Measurements from ENCODE around the gene LAMA2. TPM values are rescaled to one million over a fixed set of nuclear protein-coding genes. Genes with fewer than 3 reads are reported as not detected.

Gene LAMA2
- total and polyA plus RNA-seq, 2 of the 8 experiments (the other 6 are each of a cell fraction or from before 2014, with no cell fraction given), result 1.3 to 3.8 TPM

DNA sequence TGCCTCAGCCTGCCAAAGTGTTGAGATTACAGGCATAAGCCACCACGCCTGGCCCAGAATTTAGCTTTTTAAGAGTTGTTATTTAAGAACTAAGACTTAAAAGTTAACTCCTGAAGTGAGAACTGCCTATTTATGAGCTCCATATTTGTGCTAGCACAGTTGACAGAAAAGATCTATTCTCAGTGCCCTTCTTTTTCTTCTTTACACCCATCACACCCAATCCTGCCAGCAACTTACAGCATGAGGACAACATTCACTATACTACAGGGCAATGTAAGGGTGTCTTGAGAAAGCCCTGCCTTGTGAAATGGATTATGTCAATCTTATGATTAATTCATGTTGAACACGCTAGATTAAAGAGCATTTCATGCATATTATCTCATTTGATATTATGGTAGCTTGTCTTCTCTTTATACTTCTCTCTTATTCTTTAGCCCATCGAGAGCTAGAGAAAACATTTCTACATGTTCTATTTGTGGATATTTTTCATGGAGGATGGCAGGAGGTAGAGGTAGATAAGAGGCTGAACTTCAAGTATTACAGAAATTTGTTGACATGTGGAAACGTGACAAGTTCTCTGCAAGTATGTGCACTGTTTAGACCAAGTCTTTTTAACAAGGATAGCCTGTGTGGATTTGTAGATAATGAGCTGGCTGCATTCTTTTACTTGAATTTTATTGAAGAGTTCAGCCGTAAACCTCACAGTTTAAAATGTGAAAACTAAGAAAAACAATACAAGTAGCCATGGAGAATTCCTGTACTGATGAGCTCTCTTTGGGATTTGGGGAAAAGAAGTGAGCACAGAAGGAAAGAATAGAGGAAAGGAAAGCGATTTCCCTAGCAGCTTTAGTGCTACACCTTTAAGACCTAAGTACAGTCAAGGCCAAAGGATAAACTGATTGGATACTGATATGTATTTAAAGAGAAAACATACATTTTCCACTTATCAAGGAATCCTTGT, 614.8 kb downstream of the LAMA2 start:
- Histone ChIP-seq H2BK120ac (replicated peaks; ENCODE audit: low read depth, low read length) (no peak overlapping the region), H3K4me2 (ENCODE audit: insufficient read depth in 1 of 2, low read depth in 2 of 2, low read length in 2 of 2) (no peak overlapping the region), H3K27ac (ENCODE audit: low read depth, low read length) (no peak overlapping the region), H3K14ac (ENCODE audit: insufficient read length) (no peak overlapping the region), H4K8ac (ENCODE audit: extremely low read depth, insufficient read depth, low read length) (no peak overlapping the region), H3K9me3 (ENCODE audit: insufficient read depth in 2 of 2, low read depth in 1 of 2, low read length in 1 of 2) (no peaks in the 10 kb centered on the region), H3K4ac (replicated peaks; ENCODE audit: insufficient read length, low read depth, low read length) (no peak overlapping the region), H3K9ac (replicated peaks in 1 of 4; ENCODE audit: extremely low read depth in 1 of 4, low read depth in 3 of 4, low read length in 3 of 4) (no peak overlapping the region), H3K23me2 (ENCODE audit: low read depth, low read length) (no peaks in the 10 kb centered on the region), H2BK15ac (ENCODE audit: low read length) (no peak overlapping the region), H4K5ac (ENCODE audit: insufficient read length, low read depth, low read length) (no peak overlapping the region), H3K18ac (ENCODE audit: extremely low read depth, low read length) (no peak overlapping the region), H3K79me2 (ENCODE audit: control insufficient read depth in 1 of 2, insufficient read depth in 2 of 2, low read length in 2 of 2) (no peaks in the 10 kb centered on the region), H2BK12ac (ENCODE audit: low read depth, low read length) (no peak overlapping the region), H4K91ac (replicated peaks; ENCODE audit: insufficient read length, low read length) (no peak overlapping the region), H3K79me1 (ENCODE audit: low read depth, low read length) (no peaks in the 10 kb centered on the region), H4K20me1 (replicated peaks in 1 of 2; ENCODE audit: control insufficient read depth in 1 of 2, insufficient read depth in 2 of 2, low read length in 2 of 2) (no peaks in the 10 kb centered on the region), H3K36me3 (ENCODE audit: control insufficient read depth in 2 of 4, insufficient read depth in 4 of 4, low read length in 3 of 4) (no peaks in the 10 kb centered on the region), H2AFZ (ENCODE audit: low read length) (no peak overlapping the region), H3K23ac (ENCODE audit: insufficient read length) (no peak overlapping the region), H3K4me1 (replicated peaks in 1 of 4; ENCODE audit: control insufficient read depth in 3 of 4, insufficient read depth in 4 of 4, low read length in 3 of 4) (peaks cover 4 to 11% (median 7%) of the 10 kb centered on the region in 4 experiments; a peak in 5 of 7 replicates), H3K27me3 (replicated peaks in 1 of 4; ENCODE audit: control insufficient read depth in 3 of 4, extremely low read depth in 1 of 4, insufficient read depth in 3 of 4, low read length in 3 of 4) (no peaks in the 10 kb centered on the region), H2BK20ac (ENCODE audit: low read length) (no peak overlapping the region), H2AK5ac (ENCODE audit: low read depth, low read length) (no peak overlapping the region), H3K56ac (replicated peaks; ENCODE audit: insufficient read length, low read depth, low read length) (no peak overlapping the region), H3K4me3 (ENCODE audit: extremely low read depth in 1 of 4, insufficient read depth in 2 of 4, low read depth in 3 of 4, low read length in 4 of 4) (no peak overlapping the region), H2BK5ac (ENCODE audit: low read depth, low read length) (no peak overlapping the region)
- ChIA-PET POLR2A (ENCODE audit: partially characterized antibody) (no interaction called here), CTCF (ENCODE audit: partially characterized antibody) (interaction anchor here (0.5 to 7.9 kb wide), 17 partner anchors 7 to 617 kb away, joined by 3 to 180 read pairs (median 4); no protein-coding TSS in a partner anchor)
- DNase-seq (ENCODE audit: low read depth in 1 of 2, low spot score in 2 of 2) (no peak), FAIRE-seq (no peak)
- TF ChIP-seq, protein P1, sequence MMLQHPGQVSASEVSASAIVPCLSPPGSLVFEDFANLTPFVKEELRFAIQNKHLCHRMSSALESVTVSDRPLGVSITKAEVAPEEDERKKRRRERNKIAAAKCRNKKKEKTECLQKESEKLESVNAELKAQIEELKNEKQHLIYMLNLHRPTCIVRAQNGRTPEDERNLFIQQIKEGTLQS (IDR thresholded peaks at IDR 0.05; ENCODE audit: insufficient read depth, low read depth, low read length), result no peak
- no peak for TF ChIP-seq SIRT6 (IDR thresholded peaks at IDR 0.05; ENCODE audit: low read length)
- whole genome bisulfite sequencing, 2 experiments (ENCODE audit: extremely low coverage in 1 of 2, insufficient coverage in 1 of 2, insufficient read length in 1 of 2, insufficient replicate concordance in 2 of 2, low coverage in 1 of 2, low lambda C conversion rate in 2 of 2, missing lambda C conversion rate in 1 of 2), result 87% methylated on average over 6 of the region's 6 CpGs; no CpG with 5 or more reads in 1 of the 2 experiments
